ENCODE measurements around the gene SMYD3. TPM values are rescaled to one million over a fixed set of nuclear protein-coding genes. Genes with fewer than 3 reads are reported as not detected.

The SMYD3 gene
- total and polyA plus RNA-seq, 2 of the 4 experiments (the other 2 are of a cell fraction) = 26.5 to 37.6 TPM

- dilution Hi-C loops (cut with HindIII; ENCODE audit: low sequenced_read_pairs, unreplicated experiment) = no loop called here
- Histone ChIP-seq H3K18ac (ENCODE audit: low read depth, low read length) (peak overlapping the region; percentile 90), H3K4ac (ENCODE audit: low read depth, low read length) (peak overlapping the region; percentile 96), H3K4me1 (ENCODE audit: control insufficient read depth, insufficient read depth, low read length) (peaks cover 17% of the 10 kb centered on the region), H3K56ac (ENCODE audit: extremely low read depth, insufficient read depth, low read length) (no peak overlapping the region; the same call in 1 of the 2 replicates), H4K5ac (ENCODE audit: low read depth, low read length) (peak overlapping the region; percentile 94; the same call in 1 of the 2 replicates), H3K23ac (ENCODE audit: low read depth, low read length) (no peak overlapping the region), H3K9me1 (ENCODE audit: insufficient read depth, low read length) (peaks cover 12% of the 10 kb centered on the region), H3K27ac (ENCODE audit: insufficient read depth, low read length) (peak overlapping the region; percentile 67; the same call in 1 of the 2 replicates), H3K27me3 (ENCODE audit: control insufficient read depth, insufficient read depth, low read length) (no peaks in the 10 kb centered on the region), H2AK9ac (replicated peaks; ENCODE audit: low read depth, low read length, poor library complexity) (no peak overlapping the region), H2BK20ac (ENCODE audit: low read depth, low read length) (peak overlapping the region; percentile 91), H2BK5ac (ENCODE audit: low read depth, low read length, poor library complexity, severe bottlenecking) (peak overlapping the region; percentile 75), H3K4me2 (ENCODE audit: low read depth, low read length) (peak overlapping the region; percentile 14), H3K9ac (ENCODE audit: low read depth, low read length) (no peak overlapping the region), H3K4me3 (ENCODE audit: insufficient read depth, low read depth, low read length) (no peak overlapping the region), H2BK120ac (ENCODE audit: low read depth, low read length) (peak overlapping the region; percentile 88), H2AK5ac (ENCODE audit: low read depth, low read length) (no peak overlapping the region), H4K8ac (ENCODE audit: low read depth in 2 of 2, low read length in 2 of 2) (peak overlapping the region; percentile 5 to 66; a peak in 2 of 4 replicates), H3K14ac (replicated peaks; ENCODE audit: low read depth, low read length) (peak overlapping the region; percentile 84), H3K36me3 (ENCODE audit: control insufficient read depth, insufficient read depth, low read length) (no peaks in the 10 kb centered on the region), H2AFZ (replicated peaks; ENCODE audit: low read length, poor library complexity) (no peak overlapping the region), H4K91ac (ENCODE audit: insufficient read depth, low read depth, low read length) (peak overlapping the region; percentile 39; the same call in 1 of the 2 replicates), H3K79me1 (ENCODE audit: low read depth in 1 of 2, low read length in 2 of 2) (0 out of 4 replicates have a peak, but pooled peaks cover 0 to 4% of the 10 kb centered on the region in 2 experiments), H4K20me1 (ENCODE audit: insufficient read depth, low read length) (no peaks in the 10 kb centered on the region), H3K9me3 (ENCODE audit: control insufficient read depth, insufficient read depth, low read length) (no peaks in the 10 kb centered on the region), H2BK15ac (ENCODE audit: low read depth, low read length) (peak overlapping the region; percentile 28; the same call in 1 of the 3 replicates)
- no TSS peak for BruUV-seq (replicated peaks)
- no peak for TF ChIP-seq CHD1 (IDR thresholded peaks at IDR 0.05; ENCODE audit: low read depth, low read length)
- no peak for TF ChIP-seq RCOR1 (IDR thresholded peaks at IDR 0.05; ENCODE audit: insufficient replicate concordance, low read length)
- no peak for TF ChIP-seq MAZ (IDR thresholded peaks at IDR 0.05; ENCODE audit: borderline replicate concordance, low read depth, low read length)
- no peak for TF ChIP-seq ELK1 (IDR thresholded peaks at IDR 0.05; ENCODE audit: borderline replicate concordance, low read depth, low read length)
- no peak for TF ChIP-seq MXI1 (IDR thresholded peaks at IDR 0.05; ENCODE audit: borderline replicate concordance, low read depth, low read length)
- TF ChIP-seq NFE2L2 (IDR thresholded peaks at IDR 0.05; ENCODE audit: low read depth, low read length) = peak; percentile 81
- TF ChIP-seq BHLHE40 (IDR thresholded peaks at IDR 0.05; ENCODE audit: low read depth, low read length) = peak; percentile 55
- peak; percentile 14; the same call in 1 of the 2 replicates for TF ChIP-seq SMC3 (IDR thresholded peaks at IDR 0.05; ENCODE audit: low read depth, low read length)
- TF ChIP-seq RAD21 (IDR thresholded peaks at IDR 0.05; ENCODE audit: low read length) = peak; percentile 25
- no peak for TF ChIP-seq RFX5 (IDR thresholded peaks at IDR 0.05; ENCODE audit: low read depth, low read length)
- TF ChIP-seq MAFK (IDR thresholded peaks at IDR 0.05; ENCODE audit: low read depth, low read length) = peak; percentile 45
- TF ChIP-seq CTCF (conservative IDR thresholded peaks at IDR 0.05; ENCODE audit: low read depth, low read length) = no peak
- peak; percentile 96 for TF ChIP-seq CEBPB (IDR thresholded peaks at IDR 0.05; ENCODE audit: low read depth, low read length)
- peak; percentile 90 for TF ChIP-seq FOS (IDR thresholded peaks at IDR 0.05; ENCODE audit: low read depth, low read length)
- no peak for TF ChIP-seq USF2 (IDR thresholded peaks at IDR 0.05; ENCODE audit: low read depth, low read length)
- no peak for TF ChIP-seq POLR2A (IDR thresholded peaks at IDR 0.05; ENCODE audit: low read depth, low read length)
- peak; percentile 81 for ATAC-seq (ENCODE audit: low read depth)
- WGBS, 2 experiments (ENCODE audit: extremely low coverage in 2 of 2, insufficient read length in 1 of 2) = 100% methylated on average over 1 of the region's 3 CpGs; no CpG with 5 or more reads in 1 of the 2 experiments
- POLR2A ChIA-PET (ENCODE audit: unreplicated experiment) = no interaction called here
- in situ Hi-C loops (cut with MboI; ENCODE audit: low sequenced_read_pairs) = loop anchor here (10.0 kb wide), 3 partner anchors 450 to 920 kb away; no protein-coding TSS in a partner anchor
- CTCF ChIA-PET = interaction anchor here (1.1 kb wide), 1 partner anchor 493 kb away, joined by 3 read pairs; no protein-coding TSS in a partner anchor
- intact Hi-C loops (cut with micrococcal nuclease) = loop anchor here (2.0 to 10.0 kb wide), 3 partner anchors 446 to 590 kb away; no protein-coding TSS in a partner anchor
- DNase-seq = peak; percentile 96
Measured at GRCh38 chr1:246005067-246005466, 502.0 kb downstream of the SMYD3 start.
